OCI-LY7 (cell line): ENCODE data around the gene TPRN.

Experiments
- CTCF ChIP-seq: fragments of 200-600 bp; sonication (generic); conservative IDR thresholded peaks from 2 replicates; pipeline ENCODE4 v1.5.1; 2014; ENCODE audit warnings: mild to moderate bottlenecking, antibody characterized with exemption, low read length, moderate library complexity, mixed read lengths
- EZH2phosphoT487 ChIP-seq: fragments of 200-600 bp; sonication (generic); IDR thresholded peaks from 2 replicates; pipeline ENCODE4 v1.6.1; 2018; ENCODE audit warnings: low read depth, borderline replicate concordance, mild to moderate bottlenecking, mixed run types, antibody characterized with exemption, low read length, moderate library complexity, mixed read lengths

DNA sequence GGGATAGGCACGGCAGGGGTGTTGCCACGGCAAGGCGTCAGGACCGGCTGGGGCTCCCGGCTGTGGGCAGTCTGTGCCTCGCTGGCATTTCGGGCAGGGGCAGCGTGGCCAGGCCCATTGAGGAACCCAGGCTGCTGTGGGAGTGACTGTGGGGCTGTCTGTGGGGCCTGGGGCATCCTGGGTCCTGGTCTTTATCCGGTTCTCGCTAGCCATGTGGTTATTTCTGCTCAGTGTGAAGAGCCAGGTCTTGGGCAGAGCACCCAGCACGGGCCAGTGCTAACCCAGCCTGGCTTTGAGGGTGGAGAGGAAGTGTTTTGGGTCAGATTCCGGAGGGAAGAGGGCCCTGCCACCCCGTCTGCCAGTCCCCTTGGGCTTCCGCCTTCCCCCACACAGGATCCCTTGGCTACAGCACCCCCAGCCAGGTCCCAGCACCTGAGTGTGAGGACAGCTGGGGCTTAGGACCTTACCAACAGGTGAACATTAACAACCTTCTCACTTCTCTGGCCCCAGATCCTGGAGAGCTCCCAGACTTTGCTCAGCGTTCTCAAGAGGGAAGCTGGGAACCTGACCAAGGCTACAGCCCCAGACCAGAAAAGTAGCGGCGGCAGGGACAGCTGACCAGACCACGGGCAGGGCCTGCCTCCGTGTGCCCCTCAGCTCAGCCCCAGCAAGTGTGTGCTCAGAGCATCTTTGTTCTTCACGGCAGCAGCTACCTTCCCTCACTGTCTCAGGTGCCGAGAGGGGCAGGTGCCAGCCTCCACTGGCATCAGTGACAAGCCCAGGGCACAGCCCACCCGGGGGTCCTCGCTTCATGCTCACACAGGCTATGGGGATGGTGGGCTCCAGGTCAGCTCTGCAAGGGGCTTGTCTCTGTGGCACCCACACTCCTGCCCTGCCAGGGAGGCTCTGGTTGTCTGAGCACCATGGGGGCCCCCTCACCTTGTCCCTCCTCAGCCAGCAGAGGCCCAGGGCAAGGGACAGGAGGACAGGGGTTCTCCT lies 10.9 kb downstream of the TPRN start:
- TF ChIP-seq CTCF (no peak), EZH2phosphoT487 (no peak)
